ENCODE measurements around the gene KLHDC3.
"Not testable (repeated sequence)": the region's sequence is repeated elsewhere in the genome, so short reads cannot be mapped to it uniquely, and the experiment has no call there.

Gene KLHDC3

GRCh38 chr6:43029120-43029519 is 15.1 kb downstream of the KLHDC3 start:
- no peak for DNase-seq (ENCODE audit: low read depth in 2 of 2)

GRCh38 chr6:43032326-43032725 is 18.3 kb downstream of the KLHDC3 start:
- no peak for DNase-seq (ENCODE audit: low read depth in 2 of 2)

- no peak for DNase-seq (ENCODE audit: low read depth in 2 of 2)
These were observed 19.6 kb downstream of the KLHDC3 start for GRCh38 chr6:43033496-43034189.

- DNase-seq (ENCODE audit: low read depth in 2 of 2): no peak
These were observed 20.1 kb downstream of the KLHDC3 start for GRCh38 chr6:43034190-43034525.

DNA sequence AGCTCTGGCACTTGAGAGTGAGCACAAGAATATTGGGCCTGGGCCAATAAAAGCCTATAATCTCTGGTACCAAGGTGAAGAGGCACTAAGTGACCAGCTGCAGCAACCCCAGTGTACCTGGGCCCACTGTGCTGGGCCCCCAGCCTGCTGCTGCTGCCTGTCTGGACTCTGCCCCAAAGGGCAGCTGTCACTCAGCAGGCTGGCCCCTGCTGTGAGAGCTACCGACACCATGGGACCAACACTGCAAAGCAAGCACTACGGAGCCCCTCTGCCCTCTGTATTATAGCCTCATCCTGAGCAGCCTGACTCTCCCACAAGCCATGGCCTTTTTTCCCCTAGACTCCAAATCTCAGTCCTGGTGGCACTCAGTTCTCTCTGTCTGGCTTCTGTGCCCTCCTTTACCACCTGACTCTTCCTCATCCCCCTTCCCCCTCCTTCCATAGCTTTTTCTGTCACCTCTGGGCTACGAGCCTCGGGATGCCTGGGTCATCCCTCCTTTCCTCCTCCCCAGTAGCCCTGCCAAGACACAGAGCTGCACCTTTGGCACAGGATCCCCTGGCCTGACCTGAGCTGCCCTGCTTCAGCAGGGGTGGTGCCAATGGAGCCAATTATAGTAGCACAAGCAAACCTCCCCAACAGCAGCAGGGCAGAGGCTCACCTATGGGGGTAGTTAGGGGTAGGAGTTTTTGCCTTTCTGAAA is 21.6 kb downstream of the KLHDC3 start:
- no peak for DNase-seq (ENCODE audit: low read depth in 2 of 2)

DNA sequence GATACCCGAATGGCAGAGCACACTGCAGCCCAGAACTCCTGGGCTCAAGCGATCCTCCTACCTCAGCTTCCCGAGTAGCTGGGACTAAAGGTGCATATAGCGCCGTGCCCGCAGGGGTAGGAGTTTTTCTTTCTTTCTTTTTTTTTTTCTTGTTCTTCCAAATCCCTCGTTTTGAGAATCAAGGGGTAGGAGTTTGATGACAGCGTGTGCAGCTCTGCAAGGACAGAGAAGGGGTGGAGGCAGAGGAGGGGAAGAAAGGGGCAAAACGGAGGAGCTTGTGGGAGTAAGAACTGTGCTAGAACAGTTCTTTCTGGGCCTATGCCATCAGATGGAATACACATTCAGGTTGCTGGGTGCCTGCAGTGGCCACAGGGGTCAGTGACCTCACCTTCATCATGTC is 22.7 kb downstream of the KLHDC3 start:
- no peak for DNase-seq (ENCODE audit: low read depth in 2 of 2)

- DNase-seq (ENCODE audit: low read depth in 2 of 2): no peak
These were observed 23.1 kb downstream of the KLHDC3 start for GRCh38 chr6:43037197-43037596.

DNA sequence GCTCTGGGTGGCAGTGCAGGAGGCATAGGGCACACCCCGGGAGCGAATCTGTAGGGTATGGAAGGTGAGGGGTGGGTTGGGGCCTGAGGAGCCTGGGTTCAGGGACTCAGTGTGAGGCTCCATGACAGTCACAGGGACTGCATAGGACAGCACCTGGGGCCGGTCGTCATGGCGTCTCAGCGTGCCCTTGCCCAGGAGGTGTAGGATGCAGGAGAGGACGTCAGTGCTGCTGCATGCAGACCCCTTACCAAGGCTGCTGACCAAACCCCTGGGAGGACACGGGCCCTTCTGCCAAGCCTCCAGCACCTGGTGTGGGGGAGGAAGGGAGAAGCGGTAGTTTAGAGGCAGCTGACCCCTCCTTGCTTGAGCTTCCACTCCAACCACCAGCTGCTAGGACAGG is 23.7 kb downstream of the KLHDC3 start:
- DNase-seq (ENCODE audit: low read depth in 2 of 2): no peak

DNA sequence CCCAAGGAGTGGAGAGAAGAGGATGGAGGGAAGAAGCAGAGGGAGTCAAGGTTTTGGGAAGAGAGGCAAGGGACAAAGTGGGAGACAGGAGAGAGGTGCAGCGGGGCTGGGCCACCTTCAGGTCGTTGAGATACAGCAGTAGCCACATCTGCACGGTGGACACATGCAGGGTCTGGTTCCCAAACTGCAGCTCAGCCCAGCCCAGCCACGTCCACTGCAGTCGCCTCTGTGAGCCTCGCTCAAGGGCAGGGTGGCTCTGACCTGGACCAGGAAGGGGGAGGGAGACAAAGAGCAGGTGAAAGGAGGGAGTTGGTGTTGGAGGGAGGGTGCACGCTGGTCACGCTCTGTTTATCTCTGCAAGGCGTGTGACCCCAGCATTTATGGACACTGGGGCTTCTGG is 24.7 kb downstream of the KLHDC3 start:
- no peak for DNase-seq (ENCODE audit: low read depth in 2 of 2)

- DNase-seq (ENCODE audit: low read depth in 2 of 2): no peak
These were observed 26.7 kb downstream of the KLHDC3 start for GRCh38 chr6:43040542-43041257.

DNA sequence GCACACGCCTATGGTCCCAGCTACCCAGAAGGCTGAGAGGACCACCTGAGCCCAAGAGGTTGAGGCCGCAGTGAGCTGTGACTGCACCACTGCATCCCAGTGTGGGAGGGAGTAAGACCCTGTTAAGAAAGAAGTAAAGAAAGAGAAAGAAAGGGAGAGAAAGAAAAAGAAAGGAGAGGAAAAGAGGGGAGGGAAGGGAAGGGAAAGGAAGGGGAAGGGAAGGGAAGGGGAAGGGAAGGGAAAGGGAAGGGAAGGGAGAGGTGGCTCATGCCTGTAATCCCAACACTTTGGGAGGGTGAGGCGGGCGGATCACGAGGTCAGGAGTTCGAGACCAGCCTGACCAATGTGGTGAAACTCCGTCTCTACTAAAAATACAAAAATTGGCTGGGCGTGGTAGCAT is 27.4 kb downstream of the KLHDC3 start:
- not testable (repeated sequence) for DNase-seq (ENCODE audit: low read depth in 2 of 2)

GRCh38 chr6:43043310-43043709 is 29.3 kb downstream of the KLHDC3 start:
- DNase-seq (ENCODE audit: low read depth in 2 of 2): no peak

- DNase-seq (ENCODE audit: low read depth in 2 of 2): no peak
These were observed 31.4 kb downstream of the KLHDC3 start for GRCh38 chr6:43045371-43045930.

DNA sequence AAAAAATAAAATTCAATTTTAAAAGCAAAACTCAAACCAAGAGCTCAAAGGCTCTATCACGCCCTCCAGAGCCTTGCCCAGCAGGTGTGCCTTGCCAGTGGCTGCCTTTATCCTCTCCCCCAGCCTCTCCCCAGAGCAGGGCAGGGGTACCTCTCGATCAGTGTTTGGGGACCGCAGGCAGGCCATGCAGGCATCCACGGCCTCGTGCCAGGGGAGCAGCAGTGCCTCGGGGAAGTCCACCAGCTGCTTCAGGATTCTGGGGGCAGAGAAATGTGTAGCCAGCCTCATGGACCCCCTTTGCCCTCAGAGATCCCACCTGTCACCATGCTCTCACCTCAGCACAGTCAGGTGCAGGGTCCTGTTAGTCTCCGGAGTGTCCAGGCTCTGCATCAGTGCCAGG is 33.9 kb downstream of the KLHDC3 start:
- DNase-seq (ENCODE audit: low read depth in 2 of 2): no peak

GRCh38 chr6:43050981-43051380 is 36.9 kb downstream of the KLHDC3 start:
- DNase-seq (ENCODE audit: low read depth in 2 of 2): no peak

DNA sequence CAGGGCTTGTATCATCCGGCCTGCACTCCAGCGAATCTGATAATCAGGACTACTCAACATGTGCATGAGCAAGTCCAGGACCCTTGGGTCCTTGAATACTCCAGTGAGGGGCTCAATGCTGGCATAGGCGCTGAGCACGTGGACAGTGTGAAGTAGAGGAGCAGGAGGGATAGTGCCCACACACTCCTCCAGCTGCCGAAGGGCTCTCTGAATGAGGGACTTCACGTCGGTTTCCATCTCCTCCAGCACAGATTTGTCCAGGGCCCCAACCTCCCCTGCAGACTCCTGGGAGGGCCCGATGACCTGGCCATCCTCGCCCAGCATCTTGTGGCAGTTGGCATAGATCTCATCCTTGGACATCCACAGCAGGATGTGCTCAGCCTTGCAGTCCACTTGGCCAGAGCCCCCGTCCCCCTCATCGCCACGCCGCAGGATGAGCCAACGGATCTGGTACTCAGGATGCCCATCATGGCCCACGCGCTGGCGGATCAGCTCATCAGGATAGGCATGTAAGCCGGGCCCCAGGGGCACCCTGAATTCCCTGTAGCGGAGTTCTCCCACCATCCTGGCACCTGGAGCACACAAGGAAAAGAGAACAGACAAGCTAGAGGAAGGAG is 38.3 kb downstream of the KLHDC3 start:
- no peak for DNase-seq (ENCODE audit: low read depth in 2 of 2)

DNA sequence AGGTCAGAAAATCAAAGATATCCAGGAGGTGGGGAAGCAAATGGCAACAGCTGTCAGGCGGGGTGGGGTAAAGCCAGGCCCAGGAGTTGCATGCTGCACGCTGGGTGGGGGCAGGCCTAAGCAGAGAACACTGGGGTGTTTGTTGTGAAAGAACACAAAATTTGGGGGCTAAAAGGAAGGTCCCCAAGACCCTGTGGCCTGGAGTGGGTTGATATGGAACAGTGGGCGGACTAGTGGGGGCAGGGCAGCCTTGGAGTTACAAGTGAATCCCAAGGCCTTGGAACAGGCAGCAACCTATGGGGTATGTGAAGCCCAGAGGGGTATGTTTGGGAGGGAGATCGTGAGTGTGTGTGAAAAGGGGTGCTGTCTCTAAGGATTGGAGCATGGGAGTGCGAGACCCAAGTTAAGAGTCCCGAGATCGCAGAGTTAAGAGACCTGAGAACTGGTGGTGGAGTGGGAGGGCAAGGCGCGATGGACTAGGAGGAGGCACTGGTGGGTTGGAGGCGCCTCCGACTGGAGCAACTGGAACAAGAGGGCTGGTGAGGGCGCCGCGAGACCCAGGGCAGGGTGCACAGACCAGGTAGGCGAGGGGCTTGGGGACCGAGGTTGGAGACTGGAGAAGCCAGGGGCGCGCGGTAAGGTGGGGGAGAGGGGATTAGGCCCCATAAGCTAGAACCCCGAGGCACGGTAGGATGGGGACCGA is 38.9 kb downstream of the KLHDC3 start:
- DNase-seq (ENCODE audit: low read depth in 2 of 2): no peak

GRCh38 chr6:43053545-43054205 is 39.6 kb downstream of the KLHDC3 start, which contains the start of gene CUL7:
CUL7 (minus strand) TSS chr6:43053851; CDS start chr6:43052788, 1,063 bp downstream.
- DNase-seq (ENCODE audit: low read depth in 2 of 2): peak; percentile 87 to 89

DNA sequence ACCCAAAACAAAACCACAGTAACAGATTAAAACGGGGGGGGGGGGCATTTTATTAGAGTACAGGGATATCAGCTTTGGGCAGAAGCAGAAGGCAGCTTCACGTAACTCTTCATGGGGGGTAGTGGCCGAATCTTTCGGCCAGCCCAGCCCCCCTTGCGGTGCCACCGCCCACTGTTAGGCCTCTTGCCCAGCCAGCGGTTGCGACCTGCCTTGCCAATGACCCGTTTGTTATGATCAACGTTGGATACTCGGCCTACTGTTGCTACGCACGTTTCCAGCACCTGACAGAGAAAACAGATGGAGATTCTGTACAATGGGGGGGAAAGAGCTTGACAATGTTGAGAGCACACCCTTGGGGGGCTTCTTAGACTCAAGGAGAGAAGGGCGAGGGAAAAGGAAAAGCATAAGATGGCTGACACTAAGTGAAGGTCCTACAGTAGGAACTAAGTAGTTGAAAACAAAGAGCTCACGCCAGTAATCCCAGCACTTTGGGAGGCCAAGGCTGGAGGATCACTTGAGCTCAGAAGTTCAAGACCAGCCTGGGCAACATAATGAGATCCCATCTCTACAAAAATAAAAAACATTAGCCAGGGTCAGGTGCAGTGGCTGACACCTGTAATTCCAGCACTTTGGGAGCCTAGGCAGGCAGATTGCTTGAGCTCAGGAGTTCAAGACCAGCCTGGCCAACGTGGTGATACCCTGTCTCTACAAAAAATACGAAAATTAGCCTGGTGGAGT is 40.3 kb downstream of the KLHDC3 start:
- no peak for DNase-seq (ENCODE audit: low read depth in 2 of 2)

GRCh38 chr6:43055966-43056365 is 41.9 kb downstream of the KLHDC3 start:
- DNase-seq (ENCODE audit: low read depth in 2 of 2): no peak

Measured in stimulated activated CD4-positive, alpha-beta T cell treated with anti-CD3 and anti-CD28 coated beads, Interleukin-4, amount 100 ng/mL, for 48 hours (primary cell).